Common myeloid progenitor, CD34-positive (primary cell): ENCODE data around the gene HOMER2.

Experiments used
- CTCF ChIA-PET: fragments of 350-600 bp; sonication (Branson Sonifier 250); formaldehyde crosslinking; loops from one replicate; lab custom pipeline; 2021; ENCODE audit warnings: antibody characterized with exemption; lab: Charles Lee
- POLR2A ChIA-PET: fragments of 350-600 bp; sonication (Branson Sonifier 250); formaldehyde crosslinking; loops from one replicate; lab custom pipeline; 2021; ENCODE audit warnings: antibody characterized with exemption; lab: Charles Lee
- DNase-seq, 3 donors: peaks; one replicate each; pipeline versions ENCODE4 v3.0.0 to v3.0.0-alpha.2; 2013
- H3K27ac ChIP-seq, 2 experiments: 1 replicate in 1 of 2; 2 replicates in 1 of 2; pipeline ENCODE4 v1.7.0; 2013; ENCODE audit warnings: inconsistent platforms in 2 of 2, low read length in 2 of 2, mild to moderate bottlenecking in 2 of 2, low read depth in 1 of 2, moderate library complexity in 1 of 2; ENCODE audit not compliant: severe bottlenecking in 2 of 2, insufficient read depth in 1 of 2, poor library complexity in 1 of 2
- H3K27me3 ChIP-seq, 5 experiments: replicated peaks in 2 of 5; 1 replicate in 3 of 5; 2 replicates in 2 of 5; pipeline versions ENCODE4 v1.6.1 to v1.7.0; 2013; ENCODE audit warnings: low read length in 4 of 5, mild to moderate bottlenecking in 2 of 5, moderate library complexity in 2 of 5, inconsistent platforms in 1 of 5; ENCODE audit not compliant: insufficient read depth in 5 of 5, control insufficient read depth in 4 of 5
- H3K36me3 ChIP-seq, 4 experiments: 1 replicate in 2 of 4; 2 replicates in 2 of 4; pipeline versions ENCODE4 v1.6.1 to v1.7.0; 2013; ENCODE audit warnings: low read length in 3 of 4, control low read depth in 1 of 4, mild to moderate bottlenecking in 1 of 4; ENCODE audit not compliant: control insufficient read depth in 4 of 4, insufficient read depth in 4 of 4
- H3K4me1 ChIP-seq, 4 experiments: 1 replicate in 3 of 4; 2 replicates in 1 of 4; pipeline versions ENCODE4 v1.6.1 to v1.7.1; 2013; ENCODE audit warnings: low read length in 3 of 4, mild to moderate bottlenecking in 3 of 4, control low read depth in 1 of 4, inconsistent platforms in 1 of 4, moderate library complexity in 1 of 4; ENCODE audit not compliant: control insufficient read depth in 4 of 4, insufficient read depth in 4 of 4; ENCODE audit errors: control extremely low read depth in 1 of 4
- H3K4me3 ChIP-seq, 7 experiments: 1 replicate in 4 of 7; 2 replicates in 3 of 7; pipeline versions ENCODE4 v1.5.1 to v1.7.0; 2013; ENCODE audit warnings: mild to moderate bottlenecking in 7 of 7, low read length in 6 of 7, moderate library complexity in 6 of 7, inconsistent platforms in 2 of 7, low read depth in 2 of 7, control low read depth in 1 of 7; ENCODE audit not compliant: insufficient read depth in 4 of 7, control insufficient read depth in 1 of 7; ENCODE audit errors: extremely low read depth in 1 of 7
- H3K9me3 ChIP-seq, 5 experiments: 1 replicate in 4 of 5; 2 replicates in 1 of 5; pipeline versions ENCODE4 v1.6.1 to v1.7.1; 2013; ENCODE audit warnings: low read length in 4 of 5, mild to moderate bottlenecking in 2 of 5, inconsistent platforms in 1 of 5, low read depth in 1 of 5, moderate library complexity in 1 of 5; ENCODE audit not compliant: control insufficient read depth in 4 of 5, insufficient read depth in 2 of 5; ENCODE audit errors: control extremely low read depth in 1 of 5
- WGBS: methylation state at CpG from one replicate; pipeline ENCODE4 v1.1.5; 2013; ENCODE audit not compliant: insufficient coverage; 5-methylcytosine and 5-hydroxymethylcytosine counted together

Gene HOMER2

DNA sequence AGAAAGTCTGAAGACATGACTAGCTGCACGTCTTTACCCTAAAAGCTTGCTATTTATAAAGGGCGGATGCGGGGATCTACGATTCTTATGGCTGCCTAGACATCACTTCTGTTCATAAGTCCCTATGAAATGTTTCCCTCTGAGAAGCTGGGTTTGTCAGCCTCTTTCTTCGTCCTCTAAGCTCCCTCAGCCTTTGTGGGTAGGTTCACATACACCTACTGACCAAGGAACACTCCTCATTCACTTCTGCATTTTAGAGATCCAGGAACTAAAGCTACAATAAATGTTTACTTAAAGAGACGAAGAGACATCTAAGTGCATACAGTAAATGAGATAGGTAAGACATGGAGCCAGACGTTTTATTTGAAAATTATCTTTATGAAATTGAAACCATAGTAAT lies 16.8 kb upstream of the HOMER2 start:
- DNase-seq, result no peak
- H3K4me1 ChIP-seq, result peaks cover 0 to 4% (median 0%) of the 10 kb centered on the region in 4 experiments
- no peaks in the 10 kb centered on the region for H3K27me3 ChIP-seq
- H3K36me3 ChIP-seq, result no peaks in the 10 kb centered on the region
- POLR2A ChIA-PET, result no interaction called here
- H3K9me3 ChIP-seq, result no peaks in the 10 kb centered on the region
- CTCF ChIA-PET, result interaction anchor here (0.8 to 1.3 kb wide), 4 partner anchors 10 to 31 kb away, joined by 3 read pairs; no protein-coding TSS in a partner anchor
- H3K4me3 ChIP-seq, result no peak overlapping the region
- WGBS, result 100% methylated on average over 4 of the region's 7 CpGs
- H3K27ac ChIP-seq, result no peak overlapping the region

DNA sequence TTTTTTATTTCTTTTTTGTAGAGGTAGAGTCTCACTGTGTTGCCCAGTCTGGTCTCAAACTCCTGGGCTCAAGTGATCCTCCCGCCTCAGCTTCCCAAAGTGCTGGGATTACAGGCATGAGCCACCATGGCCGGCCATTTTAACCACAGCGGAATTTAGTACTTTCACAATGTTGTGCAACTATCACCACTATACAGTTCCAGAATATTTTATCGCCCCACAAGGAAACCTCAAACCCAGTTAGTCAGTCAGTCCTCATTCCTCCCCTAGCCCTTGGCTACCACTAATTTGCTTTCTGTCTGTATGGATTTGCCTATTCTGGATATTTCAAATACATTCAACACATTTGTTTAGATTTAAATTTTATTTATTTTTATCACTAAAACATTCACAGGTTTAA lies 15.5 kb upstream of the HOMER2 start:
- H3K9me3 ChIP-seq, result no peaks in the 10 kb centered on the region
- no peaks in the 10 kb centered on the region for H3K36me3 ChIP-seq
- no peak overlapping the region for H3K4me3 ChIP-seq
- H3K27ac ChIP-seq, result no peak overlapping the region
- POLR2A ChIA-PET, result no interaction called here
- WGBS, result 100% methylated on average over 1 of the region's 4 CpGs
- H3K4me1 ChIP-seq, result peaks cover 0 to 4% (median 0%) of the 10 kb centered on the region in 4 experiments
- CTCF ChIA-PET, result interaction anchor here (0.8 kb wide), 1 partner anchor 11 kb away, joined by 3 read pairs; no protein-coding TSS in a partner anchor
- DNase-seq, result peak in 2 of 3 donors; percentile 13 to 17
- no peaks in the 10 kb centered on the region for H3K27me3 ChIP-seq

DNA sequence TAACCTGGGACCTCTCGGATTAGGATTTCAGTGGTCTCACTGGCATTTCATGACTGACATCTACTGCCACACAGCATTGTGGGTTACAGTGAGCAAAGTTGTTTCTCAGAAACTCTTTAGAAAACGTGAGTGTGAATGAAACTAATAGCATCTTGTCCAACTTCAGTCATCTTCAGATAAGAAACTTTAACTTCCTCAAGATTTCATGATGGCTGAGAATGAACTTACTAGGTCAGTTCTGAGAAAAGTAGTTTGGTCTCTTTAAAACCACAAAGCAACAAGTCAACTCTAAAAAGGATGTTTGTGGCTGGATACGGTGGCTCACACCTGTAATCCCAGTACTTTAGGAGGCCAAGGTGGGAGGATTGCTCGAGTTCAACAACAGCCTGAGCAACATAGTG lies 14.2 kb upstream of the HOMER2 start:
- ChIA-PET CTCF (no interaction called here), POLR2A (no interaction called here)
- WGBS, result 81% methylated on average over 2 of the region's 4 CpGs
- DNase-seq, result no peak
- H3K4me3 ChIP-seq, result no peak overlapping the region
- no peaks in the 10 kb centered on the region for H3K36me3 ChIP-seq
- H3K27ac ChIP-seq, result no peak overlapping the region
- peaks cover 0 to 4% (median 0%) of the 10 kb centered on the region in 4 experiments for H3K4me1 ChIP-seq
- no peaks in the 10 kb centered on the region for H3K9me3 ChIP-seq
- H3K27me3 ChIP-seq, result no peaks in the 10 kb centered on the region

DNA sequence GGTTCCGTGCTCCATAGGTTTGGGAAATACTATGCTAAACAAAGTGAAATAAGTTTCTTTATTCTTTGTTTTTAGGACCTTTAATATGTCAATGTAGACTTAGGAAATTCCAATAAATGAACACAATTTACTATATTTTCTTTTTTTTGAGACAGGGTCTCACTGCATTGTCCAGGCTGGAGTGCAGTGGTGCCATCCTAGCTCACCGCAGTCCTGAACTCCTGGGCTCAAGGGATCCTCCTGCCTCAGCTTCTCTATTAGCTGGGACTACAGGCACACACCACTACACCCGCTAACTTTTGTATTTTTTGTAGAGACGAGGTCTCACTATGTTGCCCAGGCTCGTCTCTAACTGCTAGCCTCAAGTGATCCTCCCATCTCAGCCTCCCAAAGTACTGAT lies 12.4 kb upstream of the HOMER2 start:
- ChIA-PET CTCF (no interaction called here), POLR2A (no interaction called here)
- Histone ChIP-seq H3K4me1 (peaks cover 0 to 4% (median 0%) of the 10 kb centered on the region in 4 experiments), H3K27ac (no peak overlapping the region), H3K36me3 (no peaks in the 10 kb centered on the region), H3K9me3 (no peaks in the 10 kb centered on the region), H3K4me3 (no peak overlapping the region), H3K27me3 (no peaks in the 10 kb centered on the region)
- WGBS, result 100% methylated on average over 3 of the region's 5 CpGs
- no peak for DNase-seq

DNA sequence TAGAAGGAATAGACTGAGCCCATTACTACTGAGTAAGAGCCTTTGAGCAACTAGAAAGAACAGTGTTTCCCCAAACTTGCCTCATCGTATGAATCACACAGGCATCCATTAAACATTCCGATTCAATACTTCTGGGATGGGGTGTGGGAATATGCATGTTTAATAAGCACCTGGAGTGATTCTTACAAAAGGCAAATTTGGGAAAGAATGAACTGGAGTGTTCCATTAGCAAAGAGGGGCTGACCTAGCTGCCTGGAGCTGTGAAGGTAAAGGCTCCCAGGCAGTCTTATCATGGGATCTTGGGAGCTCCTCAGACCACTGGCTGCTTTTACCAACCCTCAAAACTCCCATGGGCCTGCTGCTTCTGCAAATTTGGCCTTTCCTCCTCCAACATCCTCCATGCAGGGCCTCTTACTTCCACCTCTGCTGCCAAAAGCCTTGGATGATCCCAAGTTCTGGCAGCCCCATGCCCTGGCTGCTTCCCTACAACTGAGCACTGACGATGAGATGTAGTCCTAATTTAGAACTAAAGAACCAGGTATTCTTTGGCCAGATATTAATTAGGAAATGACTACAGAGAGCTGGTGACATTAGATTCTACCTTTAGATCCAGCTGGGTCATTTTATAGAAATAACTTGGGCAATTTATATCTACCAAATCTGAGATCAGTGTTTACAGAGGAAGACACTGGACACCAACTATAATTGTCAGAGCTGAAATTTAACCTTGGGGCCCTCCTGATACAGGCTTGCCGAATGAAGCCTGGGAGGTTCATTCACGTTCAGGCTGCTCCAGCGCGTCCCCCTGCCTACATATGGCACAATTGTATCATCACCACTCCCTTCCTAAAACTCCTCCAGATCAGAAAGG lies 11.2 kb upstream of the HOMER2 start:
- H3K9me3 ChIP-seq, result no peaks in the 10 kb centered on the region
- no peak overlapping the region for H3K4me3 ChIP-seq
- WGBS, result 92% methylated on average over 2 of the region's 7 CpGs
- H3K27me3 ChIP-seq, result no peaks in the 10 kb centered on the region
- CTCF ChIA-PET, result interaction anchor here (1.5 kb wide), 1 partner anchor 114 kb away, joined by 4 read pairs; no protein-coding TSS in a partner anchor
- peaks cover 0 to 3% (median 0%) of the 10 kb centered on the region in 4 experiments for H3K36me3 ChIP-seq
- DNase-seq, result no peak
- POLR2A ChIA-PET, result no interaction called here
- no peak overlapping the region for H3K27ac ChIP-seq
- H3K4me1 ChIP-seq, result peaks cover 0 to 4% (median 0%) of the 10 kb centered on the region in 4 experiments

DNA sequence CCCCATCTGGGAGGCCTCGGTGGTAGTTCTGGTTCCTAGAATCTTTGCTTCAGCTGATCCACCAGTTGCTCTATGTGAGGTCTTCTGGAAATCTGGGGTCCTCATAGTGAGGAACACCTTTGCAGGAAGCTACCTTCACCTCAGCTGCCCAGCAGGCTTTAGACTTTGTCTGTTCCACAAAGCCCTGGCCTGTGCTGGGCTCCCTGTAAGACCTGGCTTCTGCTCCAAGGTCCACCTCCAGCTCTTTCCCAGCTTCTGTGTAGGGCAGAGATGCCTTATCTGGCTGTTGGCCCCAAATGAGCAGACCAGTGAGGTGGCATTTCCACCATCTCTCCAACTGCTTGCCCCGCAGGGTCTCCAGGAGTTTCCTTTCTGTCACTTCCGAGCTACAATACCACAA lies 8.2 kb upstream of the HOMER2 start:
- H3K27me3 ChIP-seq, result no peaks in the 10 kb centered on the region
- no peak overlapping the region for H3K27ac ChIP-seq
- WGBS, result 92% methylated on average over 3 of the region's 3 CpGs
- no peak for DNase-seq
- H3K36me3 ChIP-seq, result peaks cover 0 to 3% (median 0%) of the 10 kb centered on the region in 4 experiments
- no peak overlapping the region for H3K4me3 ChIP-seq
- no peaks in the 10 kb centered on the region for H3K9me3 ChIP-seq
- POLR2A ChIA-PET, result interaction anchor here (0.7 kb wide), 1 partner anchor 12 kb away, joined by 4 read pairs; no protein-coding TSS in a partner anchor
- no peaks in the 10 kb centered on the region for H3K4me1 ChIP-seq
- CTCF ChIA-PET, result interaction anchor here (1.9 kb wide), 1 partner anchor 14 kb away, joined by 4 read pairs; no protein-coding TSS in a partner anchor

DNA sequence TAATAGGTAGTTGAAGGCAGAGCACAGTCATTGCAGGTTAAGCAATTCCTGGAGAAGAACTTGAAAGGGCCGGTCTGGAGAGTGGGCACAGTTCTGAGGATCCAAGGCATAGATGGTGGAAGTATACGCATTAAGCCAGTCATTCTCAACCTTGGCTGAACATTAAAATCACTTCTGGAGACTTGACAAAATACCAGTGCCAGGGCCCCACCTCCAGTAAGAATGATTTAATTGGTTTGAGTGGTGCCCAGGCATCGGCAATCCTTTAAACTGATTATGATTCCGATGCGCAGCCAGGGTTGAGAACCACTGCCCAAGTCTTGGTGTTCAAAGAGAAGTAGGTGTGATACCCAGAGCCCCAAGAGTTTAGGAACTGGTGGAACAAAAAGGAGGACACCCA lies 6.9 kb upstream of the HOMER2 start:
- Histone ChIP-seq H3K4me3 (no peak overlapping the region), H3K36me3 (peaks cover 0 to 3% (median 0%) of the 10 kb centered on the region in 4 experiments), H3K9me3 (no peaks in the 10 kb centered on the region), H3K27ac (no peak overlapping the region), H3K4me1 (no peaks in the 10 kb centered on the region), H3K27me3 (no peaks in the 10 kb centered on the region)
- POLR2A ChIA-PET, result interaction anchor here (0.6 kb wide), 1 partner anchor 11 kb away, joined by 3 read pairs; no protein-coding TSS in a partner anchor
- no peak for DNase-seq
- 100% methylated on average over 5 of the region's 5 CpGs for WGBS
- CTCF ChIA-PET, result interaction anchor here (1.9 kb wide), 1 partner anchor 12 kb away, joined by 4 read pairs; no protein-coding TSS in a partner anchor
